ENCODE measurements around the gene UBA7.

The UBA7 gene

DNA sequence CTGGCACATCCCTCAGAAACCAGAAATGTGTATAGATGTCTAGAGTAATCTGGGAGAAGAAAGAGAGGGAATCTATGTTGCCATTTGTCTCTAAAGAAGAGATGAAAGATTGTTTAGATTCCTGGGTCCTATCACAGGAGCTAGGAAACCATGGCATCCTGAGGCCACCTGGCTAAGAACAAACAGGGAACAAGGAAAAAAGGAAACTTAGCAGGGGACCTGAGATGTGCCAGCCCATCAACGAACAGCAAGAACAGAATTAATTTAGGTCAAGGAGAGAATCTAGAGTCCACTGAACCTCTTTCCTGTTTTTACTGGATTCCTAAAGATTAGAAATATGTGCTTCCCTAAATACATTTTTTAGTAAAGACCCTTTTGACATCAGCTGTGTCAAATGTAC lies 57.7 kb downstream of the UBA7 start:
- Mint-ChIP-seq H3K27ac (no peak overlapping the region), H3K27me3 (no peaks in the 10 kb centered on the region), H3K9me3 (no peaks in the 10 kb centered on the region), H3K36me3 (ENCODE audit: low read depth) (peaks cover 6% of the 10 kb centered on the region), H3K4me1 (peaks cover 8% of the 10 kb centered on the region), H3K4me3 (no peak overlapping the region)
- ATAC-seq (no peak), DNase-seq (no peak)

All from activated naive CD8-positive, alpha-beta T cell treated with anti-CD3 and anti-CD28 coated beads, Interleukin-2, amount 50 U/mL, for 24 hours (primary cell).